Fibroblast of peridontal ligament (primary cell): ENCODE results near the gene SDC1.
A peak's percentile ranks its signal among the peaks of the same experiment; 100 is the strongest.
"Not testable (repeated sequence)": the region's sequence is repeated elsewhere in the genome, so short reads cannot be mapped to it uniquely, and the experiment has no call there.

Source experiments
- DNase-seq: peaks from one replicate; pipeline ENCODE4 v3.0.0-alpha.2; 2010; ENCODE audit errors: extremely low read depth

SDC1 gene

DNA sequence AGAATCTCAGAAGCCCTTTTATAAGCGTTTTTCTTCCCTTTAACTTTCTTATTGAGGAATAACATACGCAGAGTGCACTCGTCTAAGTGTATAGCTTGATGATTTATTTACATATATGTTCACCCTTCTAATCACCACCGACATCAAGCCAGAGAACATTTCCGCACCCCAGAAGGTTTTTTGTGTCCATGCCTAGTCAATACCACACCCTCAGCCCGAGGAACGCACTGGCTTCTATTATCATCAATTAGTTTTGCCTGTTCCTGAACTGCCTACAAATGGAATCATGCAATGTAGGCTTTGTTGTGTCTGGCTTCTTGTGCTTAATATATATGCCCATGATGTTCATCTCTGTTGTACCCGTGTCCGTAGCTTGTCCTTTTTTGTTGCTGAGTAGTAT, 27.7 kb downstream of the SDC1 start:
- DNase-seq, result no peak

DNA sequence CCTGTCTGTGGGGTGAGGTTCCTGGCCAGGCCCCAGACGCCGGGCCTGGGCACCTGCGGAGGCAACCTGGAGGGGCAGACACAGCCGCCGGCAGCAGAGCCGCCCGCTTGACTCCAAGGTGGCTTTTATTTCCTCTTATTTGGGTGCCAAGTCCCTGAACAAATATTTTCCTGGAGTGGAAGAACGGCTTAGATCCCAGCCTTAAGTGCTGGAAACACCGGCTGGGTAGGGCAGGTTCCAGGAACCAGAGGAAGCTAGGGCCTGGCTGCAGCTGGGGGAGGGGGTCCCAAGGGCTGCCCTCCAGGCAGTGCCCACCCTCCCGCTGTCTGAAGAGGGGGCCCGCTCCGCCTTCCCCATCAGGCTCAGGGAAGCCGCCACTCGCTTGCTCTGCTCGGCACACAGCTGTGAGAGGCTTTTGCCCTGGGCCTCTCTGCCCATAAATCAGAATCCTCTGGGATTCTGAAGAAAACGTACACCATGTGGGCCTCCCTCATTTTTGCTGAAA, 28.2 kb downstream of the SDC1 start:
- DNase-seq, result no peak

DNA sequence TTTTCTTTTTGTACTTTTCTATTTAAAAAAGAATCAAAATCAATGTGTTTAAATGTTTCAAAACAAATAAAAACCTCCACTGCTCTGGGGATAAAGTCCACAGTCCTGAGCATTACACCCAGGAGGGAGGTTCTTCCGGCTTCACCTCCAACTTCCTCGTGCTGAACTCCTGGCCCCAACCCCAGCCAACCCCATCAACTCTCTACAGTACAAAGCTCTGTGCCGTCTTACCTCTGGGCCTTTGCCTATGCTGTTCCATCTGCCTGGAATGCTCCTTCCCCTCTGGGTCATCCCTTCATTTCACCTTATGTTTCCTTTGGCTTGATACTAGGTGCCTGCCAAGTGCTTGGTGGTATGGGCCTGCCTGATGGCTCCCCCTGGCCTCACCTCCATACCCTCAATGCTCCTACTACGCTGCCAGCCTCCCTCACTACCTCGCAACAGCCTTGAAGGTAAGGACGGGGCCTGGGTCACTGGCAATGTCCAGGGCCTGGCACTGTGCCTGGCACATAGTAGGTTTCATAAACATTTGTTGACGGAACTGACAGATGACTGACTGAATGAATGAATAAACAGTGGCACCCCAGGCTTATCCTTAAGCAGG, 28.8 kb downstream of the SDC1 start:
- DNase-seq, result no peak

DNA sequence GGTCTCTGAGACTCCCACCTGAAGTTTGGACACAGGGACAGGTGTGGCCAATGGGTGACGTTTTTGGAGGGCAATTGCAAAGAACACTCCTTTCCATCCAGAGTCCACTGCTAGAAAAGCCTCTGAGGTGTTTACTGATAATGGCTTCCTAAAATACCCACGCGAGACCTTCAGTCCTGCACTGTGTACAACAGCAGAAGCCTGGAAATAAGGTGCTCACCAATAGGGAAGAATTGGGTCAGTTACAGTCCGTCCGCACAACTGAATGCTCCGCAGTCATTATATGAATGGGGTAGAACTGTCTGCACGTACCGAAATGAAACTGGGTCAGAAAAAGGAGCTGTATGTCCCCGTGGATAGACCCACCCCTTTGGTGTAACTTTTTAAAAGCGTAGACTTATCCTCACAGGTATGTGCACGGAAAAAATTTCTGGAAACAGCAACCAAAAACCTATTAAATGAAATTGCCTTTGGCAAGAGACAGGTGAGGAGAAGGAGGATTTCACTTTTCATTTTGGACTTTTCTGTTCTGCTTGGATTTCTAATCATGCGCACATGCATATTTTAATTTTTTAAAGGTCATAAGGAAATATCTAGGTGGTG, 29.4 kb downstream of the SDC1 start:
- DNase-seq, result no peak

DNA sequence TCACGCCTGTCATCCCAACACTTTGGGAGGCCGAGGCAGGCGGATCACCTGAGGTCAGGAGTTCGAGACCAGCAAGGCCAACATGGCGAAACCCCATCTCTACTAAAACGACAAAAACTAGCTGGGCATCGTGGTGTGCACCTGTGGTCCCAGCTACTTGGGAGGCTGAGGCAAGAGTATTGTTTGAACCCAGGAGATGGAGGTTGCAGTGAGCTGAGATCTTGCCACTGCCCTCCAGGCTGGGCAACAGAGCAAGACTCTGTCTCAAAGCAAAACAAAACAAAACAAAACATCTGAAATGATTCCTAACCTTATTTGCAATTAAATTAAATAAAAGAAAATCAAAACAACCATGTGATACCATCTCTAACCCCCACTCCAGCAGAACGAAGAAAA, 29.9 kb downstream of the SDC1 start:
- DNase-seq, result not testable (repeated sequence)

DNA sequence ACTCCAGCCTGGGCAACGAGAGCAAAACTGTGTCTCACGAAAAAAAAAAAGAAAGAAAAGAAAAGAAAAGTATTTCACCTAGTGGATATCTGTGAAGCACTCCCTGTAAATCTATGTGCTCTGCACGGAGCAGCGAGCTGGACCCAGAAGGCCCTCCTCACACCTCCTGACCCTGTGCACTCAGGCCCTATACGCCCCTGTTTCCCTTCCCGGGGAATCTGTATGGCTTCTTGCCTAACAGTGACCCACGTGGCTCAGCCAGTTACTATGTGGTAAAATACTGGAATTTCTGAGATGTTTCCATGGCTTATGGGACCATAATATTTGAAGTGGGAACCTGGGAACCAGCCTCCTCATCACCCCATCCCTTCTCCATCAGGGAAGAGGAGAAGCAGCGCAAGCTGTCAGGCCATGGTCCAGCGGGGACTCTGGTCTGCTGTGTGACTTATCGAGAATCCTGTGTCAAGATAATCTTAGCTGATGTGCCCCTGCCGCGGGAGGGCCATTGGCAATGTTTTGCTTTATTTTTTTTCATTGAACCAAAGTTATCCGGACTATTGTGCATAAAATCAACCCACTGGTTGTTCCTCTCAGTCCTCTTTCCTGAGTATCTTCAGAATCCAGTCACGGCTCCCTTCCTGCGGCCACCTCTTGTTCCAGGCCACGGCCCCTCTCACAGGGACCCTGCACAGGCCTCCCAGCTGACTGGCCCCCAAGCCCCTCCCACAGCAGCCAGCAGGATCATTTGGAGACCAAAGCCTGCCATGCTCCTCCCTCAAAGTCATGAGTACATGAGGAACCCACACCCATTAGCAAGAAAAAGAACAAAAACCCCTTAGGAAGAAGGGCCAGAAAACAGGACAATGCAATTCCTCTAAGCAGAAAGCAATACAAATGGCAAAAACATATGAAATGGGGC, 30.6 kb downstream of the SDC1 start:
- peak; percentile 26 for DNase-seq

DNA sequence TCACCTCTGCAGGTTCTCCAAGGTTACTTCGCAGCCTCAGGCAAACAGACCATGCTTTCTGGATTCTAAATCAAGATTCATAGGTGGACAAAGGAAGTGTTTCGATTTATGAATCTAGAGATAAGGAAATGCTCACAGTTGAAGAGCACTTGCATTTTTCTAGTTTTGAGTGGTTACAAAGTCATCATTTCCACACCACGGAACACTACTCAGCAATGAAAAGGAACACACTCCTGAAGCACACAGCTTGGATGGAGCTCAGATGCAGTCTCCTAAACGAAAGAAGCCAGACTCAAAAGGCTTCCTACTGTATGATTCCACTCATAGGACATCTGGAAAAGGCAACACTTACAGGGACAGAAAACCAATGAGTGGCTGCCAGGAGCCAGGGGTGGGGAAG, 31.7 kb downstream of the SDC1 start:
- DNase-seq, result peak; percentile 6

DNA sequence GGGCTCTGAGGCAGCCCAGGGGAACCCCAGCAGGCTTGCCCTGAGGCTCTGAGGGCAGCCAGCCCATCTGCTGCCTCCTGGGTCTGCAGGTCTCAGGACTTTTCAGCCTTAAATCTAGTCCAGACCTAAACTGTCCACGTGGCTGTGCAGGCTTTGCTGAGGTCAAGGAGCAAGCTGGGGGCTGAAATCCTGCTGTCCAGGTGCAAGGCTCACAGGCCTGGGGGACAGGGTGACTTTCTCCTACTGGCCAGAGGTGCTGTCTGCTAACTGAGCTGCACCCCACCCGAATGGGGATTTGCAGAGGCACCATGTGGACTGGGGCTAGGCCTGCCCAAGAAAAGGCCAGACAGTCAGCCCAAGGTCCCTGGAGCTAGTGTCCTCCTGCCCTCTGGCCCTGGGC, 32.1 kb downstream of the SDC1 start:
- DNase-seq, result no peak

DNA sequence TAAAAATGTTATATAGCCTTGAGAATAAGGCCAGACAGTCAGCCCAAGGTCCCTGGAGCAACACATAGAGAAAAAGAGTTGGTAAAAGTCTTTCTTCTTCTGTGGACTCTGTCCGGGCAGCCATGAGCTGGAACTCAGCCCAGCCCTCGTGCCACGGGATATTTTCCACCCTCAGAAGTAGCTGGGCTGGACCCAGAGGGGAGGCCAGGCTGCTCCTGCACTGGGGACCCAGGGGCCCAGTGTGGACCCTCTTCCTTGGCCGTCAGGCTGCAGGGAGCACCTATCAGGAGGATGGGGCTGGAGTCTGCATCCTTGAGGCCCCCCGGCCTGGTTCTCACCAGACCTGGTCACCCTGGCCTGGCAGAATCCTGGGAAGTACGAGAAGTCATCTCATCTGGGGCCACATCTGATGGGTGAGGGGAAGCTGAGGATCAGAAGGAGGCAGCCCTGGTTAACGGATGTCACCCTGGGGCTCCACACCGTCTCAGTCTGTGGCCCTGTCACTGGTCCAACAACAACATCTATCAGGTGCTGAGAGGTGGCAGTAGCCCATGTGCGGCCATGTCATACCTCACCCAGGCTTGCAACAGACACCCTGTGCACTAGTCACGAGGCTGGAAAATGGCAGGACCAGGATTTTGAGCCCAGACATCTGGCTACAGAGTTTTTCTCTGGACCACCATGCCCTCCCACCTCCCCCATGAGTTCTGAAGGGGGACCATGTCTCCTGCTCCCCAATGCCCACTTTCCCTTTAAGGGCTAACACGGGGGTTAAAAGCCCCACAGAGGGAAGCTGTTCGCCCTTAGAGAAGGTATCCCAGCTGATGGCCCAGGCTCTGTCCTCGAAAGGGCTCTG, 33.0 kb downstream of the SDC1 start:
- DNase-seq, result no peak

DNA sequence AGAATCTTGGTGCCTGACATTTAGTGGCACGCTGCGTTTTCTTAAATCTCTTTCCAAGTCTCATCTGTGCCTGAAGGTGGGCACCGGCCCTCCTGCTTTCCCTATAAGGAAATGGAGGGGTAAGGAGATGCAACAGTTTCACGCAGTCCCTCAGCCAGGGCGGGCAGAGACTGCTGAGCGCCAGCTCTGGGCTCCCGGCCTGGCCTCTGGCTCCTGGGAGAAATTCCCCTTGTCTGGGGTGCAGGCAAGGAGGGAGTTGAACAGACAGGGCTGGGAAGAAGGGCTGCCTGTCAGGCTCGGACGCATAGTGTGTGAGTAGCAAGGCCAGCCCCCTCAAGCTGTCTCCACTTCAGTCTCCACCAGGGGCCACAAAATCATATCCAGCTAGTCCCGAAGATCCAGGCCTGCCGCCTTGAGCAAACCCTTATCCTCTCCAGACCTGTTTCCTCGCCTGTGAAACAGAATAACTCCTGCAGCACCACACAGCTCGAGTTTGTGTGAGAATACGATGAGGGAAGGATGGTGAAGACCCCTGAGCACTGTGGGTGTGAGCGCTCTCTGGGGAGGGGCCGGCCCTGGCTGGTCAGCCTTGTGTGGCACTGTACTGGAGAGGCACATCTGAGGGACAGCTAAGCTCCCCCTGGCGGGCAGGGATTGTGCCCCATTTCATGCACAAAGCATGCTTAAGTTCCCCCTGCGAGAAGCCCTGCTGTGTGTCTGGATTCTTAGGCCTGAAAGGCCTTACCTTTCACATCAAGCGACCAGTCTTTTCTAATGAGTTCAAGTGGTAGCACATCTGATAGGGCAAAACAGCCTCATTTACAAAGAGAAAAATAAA, 33.8 kb downstream of the SDC1 start:
- DNase-seq, result peak; percentile 45

DNA sequence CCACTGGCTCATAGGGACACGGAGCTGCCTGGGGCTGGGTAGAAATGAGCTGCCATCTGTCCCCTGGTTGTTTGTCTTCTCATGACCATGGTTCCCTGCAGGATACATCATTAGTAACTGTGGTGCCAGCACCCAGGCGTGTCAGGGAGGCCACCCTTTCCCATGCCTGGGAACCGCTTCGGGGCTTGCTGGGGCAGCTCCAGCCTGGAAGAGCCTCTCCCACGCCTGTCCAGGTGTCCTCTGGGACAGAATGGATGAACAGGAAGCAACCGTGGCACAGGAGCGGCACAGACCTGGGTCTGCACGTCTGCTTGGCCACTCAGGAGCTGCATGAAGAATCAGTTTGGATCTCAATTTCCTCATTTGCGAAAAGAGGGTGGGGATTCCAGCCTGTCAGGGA, 34.8 kb downstream of the SDC1 start:
- DNase-seq, result no peak

DNA sequence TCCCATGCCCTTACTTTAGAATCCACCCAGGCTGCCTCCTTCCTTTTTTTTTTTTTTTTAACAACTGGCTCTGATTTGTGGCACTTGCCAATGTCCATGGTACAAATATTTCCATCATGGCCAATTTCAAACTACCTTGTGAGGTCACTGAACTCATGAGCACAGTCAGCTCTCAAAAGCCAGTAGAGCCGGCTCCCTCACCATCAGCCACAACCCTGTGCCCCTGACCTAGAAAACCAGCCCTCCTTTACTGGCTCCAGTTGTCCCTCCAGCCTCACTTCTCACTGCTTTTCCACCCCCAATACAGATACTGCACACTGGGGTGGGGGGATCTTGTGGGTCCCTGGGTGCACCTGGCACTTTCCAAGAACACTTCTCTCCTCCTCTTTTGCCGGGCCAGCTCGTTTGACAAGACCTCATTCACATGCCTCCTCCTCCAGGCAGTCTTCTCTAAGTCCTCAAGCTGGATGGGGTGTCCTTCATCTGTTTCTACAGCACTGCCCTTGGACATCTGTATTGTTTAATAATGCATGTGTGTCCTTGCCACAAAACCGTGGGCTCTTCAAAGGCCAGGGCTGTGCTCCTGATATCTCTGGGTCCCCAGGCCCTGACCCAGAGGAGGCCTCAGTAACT, 35.5 kb downstream of the SDC1 start:
- no peak for DNase-seq

DNA sequence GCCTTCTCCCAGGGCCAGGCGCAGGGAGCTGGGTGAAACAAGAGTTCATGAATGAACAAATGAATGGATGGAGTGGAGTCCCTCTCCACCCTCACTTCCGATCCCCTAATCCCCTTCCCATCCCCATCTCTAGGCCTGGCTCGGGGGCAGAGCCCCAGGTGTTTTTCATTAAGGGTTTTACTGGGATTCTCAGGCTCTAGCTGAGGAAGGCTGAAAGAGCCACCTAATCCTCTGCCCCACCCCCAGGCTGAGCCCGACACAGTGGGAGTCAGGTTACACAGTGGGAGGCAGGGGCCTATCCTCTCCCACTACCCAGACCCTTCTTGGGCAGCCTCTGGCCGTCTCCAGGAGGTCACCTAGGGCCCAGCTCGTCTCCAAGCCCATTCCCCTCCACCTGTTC, 36.1 kb downstream of the SDC1 start:
- DNase-seq, result no peak

DNA sequence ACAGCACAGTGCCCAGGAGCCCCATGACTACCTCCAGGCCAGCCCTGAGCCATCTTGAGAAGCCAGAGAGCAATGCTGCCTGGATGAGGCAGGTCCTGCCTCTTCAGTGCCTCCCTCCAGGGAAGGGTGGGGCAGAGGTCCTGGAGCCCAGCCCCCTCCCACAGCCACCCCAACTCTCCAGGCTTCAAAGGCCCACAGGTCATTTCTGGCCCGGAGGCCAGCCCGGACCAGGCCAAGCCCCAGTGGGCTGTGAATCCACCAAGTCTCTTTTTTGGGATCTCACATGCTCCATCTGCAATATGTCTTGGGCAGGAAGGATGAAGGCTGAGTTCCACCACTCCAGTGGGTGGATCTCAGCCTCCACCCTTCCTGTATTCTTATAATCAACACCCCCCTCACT, 36.7 kb downstream of the SDC1 start:
- no peak for DNase-seq

DNA sequence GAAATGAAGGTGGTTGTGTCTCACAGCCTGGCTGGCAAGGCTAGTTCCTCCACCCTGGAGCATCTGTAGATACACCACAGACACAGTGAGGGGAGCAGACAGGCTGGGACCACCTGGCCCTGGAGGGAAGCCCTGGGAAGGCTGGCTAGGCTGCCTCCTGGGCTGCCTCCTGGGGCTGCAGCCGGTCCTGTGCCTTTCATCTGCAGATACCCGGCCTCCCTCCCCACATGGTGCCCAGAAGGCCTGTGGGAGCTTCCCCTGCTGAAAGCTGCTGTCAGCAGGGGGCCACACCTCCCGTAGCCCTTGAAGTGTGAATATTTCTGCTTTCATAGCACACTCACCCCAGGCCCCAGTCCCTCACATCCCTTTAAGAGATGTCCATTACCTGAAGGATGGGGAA, 37.6 kb downstream of the SDC1 start:
- no peak for DNase-seq

DNA sequence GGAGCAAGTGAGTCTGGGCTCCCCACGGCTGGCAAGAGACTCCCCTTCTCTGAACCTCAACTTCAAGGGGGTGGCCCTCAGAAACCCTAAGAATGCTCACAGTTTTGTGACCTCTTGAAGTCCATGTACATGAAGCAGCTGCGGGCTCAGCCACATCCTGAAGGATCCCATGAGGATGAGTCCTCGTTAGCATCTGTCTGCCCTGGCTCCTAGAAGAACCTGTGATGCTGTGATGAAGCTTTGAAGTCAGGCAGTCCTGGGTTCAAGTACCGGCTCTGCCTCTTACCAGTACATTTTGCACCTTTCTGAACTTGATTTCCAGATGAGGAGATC, 38.1 kb downstream of the SDC1 start:
- no peak for DNase-seq

DNA sequence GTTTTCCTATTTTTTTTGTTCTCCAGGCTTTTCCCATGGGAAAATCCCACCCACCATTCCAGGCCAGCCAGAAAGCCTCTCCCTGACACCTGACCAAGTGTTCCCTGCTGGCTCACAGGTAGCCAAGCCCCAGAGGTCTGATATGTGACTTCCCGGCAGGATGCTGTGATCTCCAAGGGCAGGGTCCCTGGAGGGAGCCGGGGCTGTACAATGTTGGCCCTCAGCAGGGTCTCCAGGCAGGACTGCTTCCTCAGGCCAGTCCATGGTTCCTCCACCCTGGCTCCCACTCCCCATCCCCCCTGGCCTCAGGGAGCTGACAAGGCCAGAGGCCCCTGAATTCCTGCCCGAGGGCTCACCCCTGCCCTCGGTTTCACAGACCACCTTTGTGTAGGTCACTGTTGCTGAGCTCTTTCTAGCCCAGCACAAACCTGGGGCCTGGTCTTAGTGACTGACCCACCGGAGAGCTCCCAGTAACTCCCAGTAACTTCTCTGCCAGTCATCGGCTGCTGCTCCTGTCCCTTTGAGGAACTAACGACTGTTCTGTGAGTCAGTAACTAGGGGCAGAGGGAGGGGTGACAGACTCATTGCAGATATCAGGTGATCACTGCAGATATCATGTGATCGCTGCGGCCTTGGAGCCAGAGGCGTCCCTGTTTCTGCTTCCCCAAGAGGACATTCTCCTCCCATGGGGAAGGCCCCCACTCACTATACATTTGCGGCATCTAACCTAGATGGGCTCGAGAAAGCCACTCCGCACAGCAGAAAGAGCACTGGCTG, 38.7 kb downstream of the SDC1 start:
- DNase-seq, result no peak

DNA sequence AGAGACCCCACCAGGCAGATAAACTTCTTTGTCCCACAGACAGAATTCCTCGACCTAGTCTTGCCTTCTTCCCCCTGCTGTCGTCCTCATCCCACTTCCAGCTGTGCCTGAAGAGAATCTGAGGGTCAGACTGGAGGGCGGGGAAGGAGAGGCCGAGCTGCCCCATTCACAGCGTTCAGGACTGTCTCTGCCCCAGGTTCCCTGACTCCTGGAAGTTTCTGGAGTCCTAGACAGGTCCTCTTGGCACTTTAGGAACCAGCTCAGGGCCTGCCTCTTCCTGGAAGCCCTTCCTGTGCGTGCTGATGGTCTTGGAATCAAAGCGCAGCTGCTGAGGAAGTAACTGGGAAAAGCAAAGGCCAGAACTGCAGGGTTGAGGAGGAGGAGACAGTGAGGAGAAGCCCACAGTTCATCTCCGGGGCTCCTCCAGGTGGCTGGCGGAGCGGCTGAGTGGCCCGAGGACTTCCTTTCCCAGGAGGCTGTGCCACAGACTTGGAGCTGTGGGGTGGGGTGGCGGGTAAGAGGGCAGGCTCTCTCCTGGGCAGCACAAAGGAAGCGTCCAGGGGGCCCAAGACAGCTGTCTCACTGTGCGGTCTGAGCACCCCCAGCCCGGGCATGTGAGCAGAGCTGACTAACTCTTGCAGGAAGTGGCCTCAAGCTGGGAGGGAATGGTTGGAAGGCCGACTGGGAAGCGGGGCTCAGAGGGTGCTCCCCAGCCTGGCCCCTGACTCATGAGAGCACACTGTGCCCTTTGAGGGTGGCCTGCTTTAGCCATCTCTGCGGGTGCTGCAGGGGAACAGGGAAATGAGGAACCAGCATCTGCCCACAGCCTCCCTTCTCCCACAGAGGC, 39.5 kb downstream of the SDC1 start:
- no peak for DNase-seq
